ENCODE results near the gene TMEM225B.

DNA sequence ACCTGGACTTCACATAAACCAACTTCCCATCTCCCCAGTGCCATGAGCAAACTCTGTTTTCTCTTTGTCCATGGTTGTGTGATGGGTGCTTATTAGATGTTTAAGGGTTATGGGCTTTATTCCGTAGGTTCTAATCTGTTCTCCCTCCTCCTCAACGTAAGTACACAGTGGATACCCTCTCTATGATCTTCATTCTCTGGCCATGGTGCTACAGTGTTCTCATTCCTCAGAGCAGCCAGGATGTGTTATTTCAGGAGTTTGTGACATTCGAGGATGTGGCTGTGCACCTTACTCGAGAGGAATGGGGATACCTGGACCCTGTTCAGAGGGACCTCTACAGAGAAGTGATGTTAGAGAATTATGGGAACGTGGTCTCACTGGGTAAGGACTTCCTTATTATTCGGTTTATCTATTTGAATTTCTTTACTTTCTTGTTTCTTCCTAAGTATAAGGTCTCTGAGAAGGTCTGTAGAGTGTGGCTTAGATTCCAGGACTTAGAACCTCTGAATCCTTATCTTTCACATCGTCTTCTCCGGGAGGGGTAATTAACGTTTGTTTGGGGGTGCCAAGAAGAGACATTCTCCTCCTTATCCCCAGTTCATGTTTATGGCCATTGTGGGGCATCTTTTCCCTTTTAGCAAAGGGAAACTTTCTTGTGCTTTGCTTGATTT lies 35.8 kb upstream of the TMEM225B start:
- no peak for TF ChIP-seq POLR2A (IDR thresholded peaks at IDR 0.05; ENCODE audit: low read depth, low read length)
- TF ChIP-seq POLR2AphosphoS5 (IDR thresholded peaks at IDR 0.05; ENCODE audit: low read depth, low read length), result no peak
- no peak for TF ChIP-seq TAF1 (IDR thresholded peaks at IDR 0.05; ENCODE audit: low read depth, low read length)

Measured in GM12891 (cell line).